IMR-90 (cell line): ENCODE measurements around the gene BHLHA15. TPM values are rescaled to one million over a fixed set of nuclear protein-coding genes. Genes with fewer than 3 reads are reported as not detected.

Experiments
- ATAC-seq: fragments of 200-7000 bp; cut with Tn5 transposase; 2 replicates; pipeline ENCODE4 v1.9.1; 2020; ENCODE audit warnings: low read depth, mild to moderate bottlenecking, moderate library complexity
- BruUV-seq: library from RNA; stranded (reverse); fragments of 400-500 nt; replicated peaks from 2 replicates; lab custom pipeline; 2021; lab: Mats Ljungman, UMichigan
- CTCF ChIA-PET: fragments of 300-600 bp; formaldehyde crosslinking; extraction: SDS; loops from one replicate; lab custom pipeline; 2021; ENCODE audit warnings: antibody characterized with exemption; lab: Yijun Ruan, JAX
- POLR2A ChIA-PET: fragments of 300-600 bp; sonication (Branson Sonifier 250); formaldehyde crosslinking; loops from one replicate; lab custom pipeline; 2022; ENCODE audit warnings: antibody characterized with exemption; ENCODE audit not compliant: unreplicated experiment; lab: Charles Lee
- DNase-seq: peaks from one replicate; pipeline ENCODE4 v3.0.0; 2013
- H2AFZ ChIP-seq: replicated peaks from 2 replicates; pipeline ENCODE3; 2013; ENCODE audit warnings: low read length, mild to moderate bottlenecking; ENCODE audit not compliant: poor library complexity
- H2AK5ac ChIP-seq: 2 replicates; pipeline ENCODE4 v1.6.1; 2013; ENCODE audit warnings: low read depth, low read length, inconsistent platforms
- H2AK9ac ChIP-seq: replicated peaks from 2 replicates; pipeline ENCODE3; 2013; ENCODE audit warnings: mild to moderate bottlenecking, low read depth, low read length, moderate library complexity; ENCODE audit not compliant: poor library complexity
- H2BK120ac ChIP-seq: 2 replicates; pipeline ENCODE4 v1.6.1; 2013; ENCODE audit warnings: low read depth, low read length, inconsistent platforms
- H2BK15ac ChIP-seq: 3 replicates; pipeline ENCODE4 v1.6.1; 2013; ENCODE audit warnings: low read depth, low read length, inconsistent platforms
- H2BK20ac ChIP-seq: 2 replicates; pipeline ENCODE4 v1.6.1; 2013; ENCODE audit warnings: low read depth, mild to moderate bottlenecking, inconsistent platforms, low read length, moderate library complexity
- H2BK5ac ChIP-seq: 2 replicates; pipeline ENCODE4 v1.6.1; 2013; ENCODE audit warnings: mild to moderate bottlenecking, low read depth, low read length, inconsistent platforms; ENCODE audit not compliant: poor library complexity, severe bottlenecking
- H3K14ac ChIP-seq: replicated peaks from 2 replicates; pipeline ENCODE4 v1.6.1; 2013; ENCODE audit warnings: low read depth, low read length, inconsistent platforms
- H3K18ac ChIP-seq: 2 replicates; pipeline ENCODE4 v1.6.1; 2013; ENCODE audit warnings: low read depth, low read length, control low read depth
- H3K23ac ChIP-seq: 2 replicates; pipeline ENCODE4 v1.6.1; 2013; ENCODE audit warnings: low read depth, low read length, inconsistent platforms
- H3K27ac ChIP-seq: 2 replicates; pipeline ENCODE4 v1.5.1; 2013; ENCODE audit warnings: mild to moderate bottlenecking, control low read depth, low read length; ENCODE audit not compliant: insufficient read depth
- H3K27me3 ChIP-seq: 2 replicates; pipeline ENCODE4 v1.6.1; 2013; ENCODE audit warnings: low read length; ENCODE audit not compliant: control insufficient read depth, insufficient read depth
- H3K36me3 ChIP-seq: 2 replicates; pipeline ENCODE4 v1.6.1; 2013; ENCODE audit warnings: low read length, mixed read lengths; ENCODE audit not compliant: control insufficient read depth, insufficient read depth
- H3K4ac ChIP-seq: 2 replicates; pipeline ENCODE4 v1.6.1; 2013; ENCODE audit warnings: low read depth, low read length, inconsistent platforms
- H3K4me1 ChIP-seq: 2 replicates; pipeline ENCODE4 v1.6.1; 2013; ENCODE audit warnings: low read length, mixed read lengths; ENCODE audit not compliant: control insufficient read depth, insufficient read depth
- H3K4me2 ChIP-seq: 2 replicates; pipeline ENCODE4 v1.6.1; 2013; ENCODE audit warnings: low read depth, mild to moderate bottlenecking, control low read depth, low read length, moderate library complexity
- H3K4me3 ChIP-seq: 2 replicates; pipeline ENCODE4 v1.5.1; 2013; ENCODE audit warnings: low read depth, mild to moderate bottlenecking, control low read depth, low read length, moderate library complexity; ENCODE audit not compliant: insufficient read depth
- H3K56ac ChIP-seq: 2 replicates; pipeline ENCODE4 v1.6.1; 2013; ENCODE audit warnings: low read length, inconsistent platforms; ENCODE audit not compliant: insufficient read depth; ENCODE audit errors: extremely low read depth
- H3K79me1 ChIP-seq, 2 experiments: 2 replicates each; pipeline ENCODE4 v1.6.1; 2013; ENCODE audit warnings: low read length in 2 of 2, inconsistent platforms in 1 of 2, low read depth in 1 of 2
- H3K9ac ChIP-seq: 2 replicates; pipeline ENCODE4 v1.6.1; 2013; ENCODE audit warnings: low read depth, low read length, control low read depth
- H3K9me1 ChIP-seq: 2 replicates; pipeline ENCODE4 v1.6.1; 2013; ENCODE audit warnings: low read length, inconsistent platforms; ENCODE audit not compliant: insufficient read depth
- H3K9me3 ChIP-seq: 2 replicates; pipeline ENCODE4 v1.6.1; 2013; ENCODE audit warnings: low read length; ENCODE audit not compliant: control insufficient read depth, insufficient read depth
- H4K20me1 ChIP-seq: 2 replicates; pipeline ENCODE4 v1.6.1; 2013; ENCODE audit warnings: low read length, inconsistent platforms; ENCODE audit not compliant: insufficient read depth
- H4K5ac ChIP-seq: 2 replicates; pipeline ENCODE4 v1.6.1; 2013; ENCODE audit warnings: mild to moderate bottlenecking, low read depth, low read length, control low read depth
- H4K8ac ChIP-seq, 2 experiments: 2 replicates each; pipeline ENCODE4 v1.6.1; 2013; ENCODE audit warnings: low read depth in 2 of 2, low read length in 2 of 2, control low read depth in 1 of 2, inconsistent platforms in 1 of 2
- H4K91ac ChIP-seq: 2 replicates; pipeline ENCODE4 v1.6.1; 2013; ENCODE audit warnings: low read depth, low read length, inconsistent platforms; ENCODE audit not compliant: insufficient read depth
- BHLHE40 ChIP-seq: fragments of 150-350 bp; IDR thresholded peaks from 2 replicates; pipeline ENCODE4 v1.6.1; 2016; ENCODE audit warnings: mild to moderate bottlenecking, low read depth, low read length
- CEBPB ChIP-seq: IDR thresholded peaks from 2 replicates; pipeline ENCODE4 v1.6.1; 2012; ENCODE audit warnings: low read depth, low read length, improper control_type of control experiment
- POLR2A ChIP-seq: IDR thresholded peaks from 2 replicates; pipeline ENCODE4 v1.6.1; 2012; ENCODE audit warnings: mild to moderate bottlenecking, low read depth, low read length
- RCOR1 ChIP-seq: IDR thresholded peaks from 2 replicates; pipeline ENCODE4 v1.6.1; 2012; ENCODE audit warnings: mild to moderate bottlenecking, low read length, improper control_type of control experiment; ENCODE audit not compliant: insufficient replicate concordance
- SMC3 ChIP-seq: fragments of 150-350 bp; IDR thresholded peaks from 2 replicates; pipeline ENCODE4 v1.6.1; 2016; ENCODE audit warnings: low read depth, mild to moderate bottlenecking, antibody characterized with exemption, low read length, moderate library complexity
- WGBS, 2 experiments: methylation state at CpG; one replicate each; pipeline versions ENCODE4 v1.1.5 to v1.1.7; 2013; ENCODE audit warnings: missing lambda C conversion rate in 2 of 2; ENCODE audit not compliant: insufficient read length in 1 of 2; ENCODE audit errors: extremely low coverage in 2 of 2; 5-methylcytosine and 5-hydroxymethylcytosine counted together
- dilution Hi-C: fragments of 300-500 bp; cut with HindIII; formaldehyde crosslinking; loops from one replicate; pipeline ENCODE4 v1.14.3; 2018; ENCODE audit warnings: low sequenced_read_pairs; ENCODE audit not compliant: unreplicated experiment
- in situ Hi-C: fragments of 300-500 bp; cut with MboI; formaldehyde crosslinking; loops from 3 replicates; pipeline ENCODE4 v1.14.3; 2019; ENCODE audit warnings: low sequenced_read_pairs, inconsistent platforms, mixed read lengths
- intact Hi-C: fragments of 100-400 bp; cut with micrococcal nuclease; formaldehyde crosslinking; loops from 2 replicates; pipeline ENCODE4 v1.10.0; 2022
- polyA plus RNA-seq, 3 experiments: library from polyadenylated mRNA; depleted of rRNA; stranded (reverse); fragments of >200 nt; gene quantifications; 2 replicates each; pipeline ENCODE4 v1.2.3, GENCODE V29; 2012; ENCODE audit warnings: low replicate concordance in 1 of 3
- total RNA-seq: library from RNA; depleted of rRNA; stranded (reverse); fragments of >200 nt; gene quantifications from 2 replicates; pipeline ENCODE4 v1.2.3, GENCODE V29; 2012

The BHLHA15 gene
- total and polyA plus RNA-seq, 2 of the 4 experiments (the other 2 are of a cell fraction): not detected

DNA sequence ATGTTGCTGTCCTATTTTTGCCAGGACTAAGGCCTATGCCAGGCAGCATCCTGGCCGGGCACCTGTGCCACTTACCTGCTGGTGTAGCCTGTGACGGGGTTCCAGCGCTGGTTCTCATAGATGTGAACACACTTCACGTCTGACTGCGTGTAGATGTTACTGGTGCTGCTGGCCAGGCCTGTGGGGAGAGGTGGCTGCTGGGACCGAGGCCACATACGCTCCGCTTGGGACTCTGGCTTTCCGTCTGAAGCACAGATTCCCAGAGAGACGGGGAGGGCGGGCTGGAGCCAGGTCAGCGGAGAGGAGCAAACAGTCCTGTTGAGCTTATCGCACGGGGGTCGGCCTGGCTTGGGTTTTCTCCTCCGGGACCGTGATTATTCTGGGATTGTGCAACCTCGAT, 16.7 kb downstream of the BHLHA15 start:
- Histone ChIP-seq H2BK5ac (no peak overlapping the region), H3K27ac (no peak overlapping the region), H3K9me1 (no peaks in the 10 kb centered on the region), H3K14ac (no peak overlapping the region), H3K9me3 (no peaks in the 10 kb centered on the region), H2AFZ (no peak overlapping the region), H3K56ac (no peak overlapping the region), H3K27me3 (no peaks in the 10 kb centered on the region), H3K4me1 (no peaks in the 10 kb centered on the region), H4K20me1 (no peaks in the 10 kb centered on the region), H3K79me1 (no peaks in the 10 kb centered on the region), H3K4me2 (no peak overlapping the region), H3K23ac (no peak overlapping the region), H3K9ac (no peak overlapping the region), H2AK9ac (peak overlapping the region; percentile 28), H3K18ac (no peak overlapping the region), H2BK20ac (no peak overlapping the region), H3K4ac (no peak overlapping the region), H2BK120ac (no peak overlapping the region), H4K5ac (no peak overlapping the region), H3K36me3 (peaks cover 42% of the 10 kb centered on the region), H4K8ac (no peak overlapping the region), H2AK5ac (no peak overlapping the region), H3K4me3 (no peak overlapping the region), H4K91ac (no peak overlapping the region), H2BK15ac (no peak overlapping the region)
- dilution Hi-C loops: no loop called here
- ChIA-PET POLR2A (no interaction called here), CTCF (no interaction called here)
- WGBS, 2 experiments: 95% methylated on average over 4 of the region's 18 CpGs; no CpG with 5 or more reads in 1 of the 2 experiments
- TF ChIP-seq CEBPB (0 out of 2 replicates have a peak, but pooled peaks have one; percentile 16), SMC3 (no peak), BHLHE40 (no peak), RCOR1 (no peak), POLR2A (no peak)
- BruUV-seq: no TSS peak
- in situ Hi-C loops: no loop called here
- intact Hi-C loops: no loop called here
- ATAC-seq (no peak), DNase-seq (no peak)
